Activated CD8-positive, alpha-beta memory T cell treated with anti-CD3 and anti-CD28 coated beads for 24 hours (primary cell): ENCODE results near the gene ZNF775.

Experiments
- DNase-seq: peaks from one replicate; pipeline ENCODE4 v3.0.0-alpha.2; 2020

The ZNF775 gene

GRCh38 chr7:150402671-150403321 lies 23.7 kb downstream of the ZNF775 start:
- no peak for DNase-seq

- no peak for DNase-seq
Observed at GRCh38 chr7:150403376-150404171, 24.4 kb downstream of the ZNF775 start.

DNA sequence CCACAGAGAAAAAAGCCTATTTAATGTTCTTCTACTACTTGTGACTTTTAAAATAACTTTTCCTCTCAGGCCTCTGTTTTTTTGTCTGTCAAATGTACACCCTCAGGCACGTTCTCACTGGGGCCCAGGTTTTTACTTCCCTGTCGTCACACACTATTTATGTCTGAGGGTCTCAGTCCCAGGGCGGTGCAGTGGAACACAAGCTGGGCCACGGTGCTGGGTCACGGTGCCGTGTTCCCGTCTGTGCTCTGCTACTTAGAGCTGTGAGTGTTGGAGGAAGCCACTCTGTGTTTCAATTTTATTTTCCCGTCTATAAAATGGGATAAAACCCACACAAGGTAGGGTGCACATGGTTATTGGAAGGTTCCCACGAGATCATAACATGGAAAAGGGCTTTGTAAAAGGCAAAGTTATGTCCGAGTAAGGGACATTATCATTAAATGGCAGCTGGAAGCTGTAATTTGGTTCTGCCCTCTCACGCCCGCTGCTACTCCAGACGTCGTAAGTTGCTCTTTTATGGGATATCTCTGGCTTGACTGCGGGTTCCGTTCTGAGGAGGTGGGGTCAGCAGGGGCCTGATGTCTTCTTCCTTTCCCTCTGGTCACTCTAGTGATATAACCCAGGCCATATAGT lies 25.2 kb downstream of the ZNF775 start:
- no peak for DNase-seq

- peak; percentile 89 for DNase-seq
Observed at GRCh38 chr7:150404805-150405583, 25.9 kb downstream of the ZNF775 start.

DNA sequence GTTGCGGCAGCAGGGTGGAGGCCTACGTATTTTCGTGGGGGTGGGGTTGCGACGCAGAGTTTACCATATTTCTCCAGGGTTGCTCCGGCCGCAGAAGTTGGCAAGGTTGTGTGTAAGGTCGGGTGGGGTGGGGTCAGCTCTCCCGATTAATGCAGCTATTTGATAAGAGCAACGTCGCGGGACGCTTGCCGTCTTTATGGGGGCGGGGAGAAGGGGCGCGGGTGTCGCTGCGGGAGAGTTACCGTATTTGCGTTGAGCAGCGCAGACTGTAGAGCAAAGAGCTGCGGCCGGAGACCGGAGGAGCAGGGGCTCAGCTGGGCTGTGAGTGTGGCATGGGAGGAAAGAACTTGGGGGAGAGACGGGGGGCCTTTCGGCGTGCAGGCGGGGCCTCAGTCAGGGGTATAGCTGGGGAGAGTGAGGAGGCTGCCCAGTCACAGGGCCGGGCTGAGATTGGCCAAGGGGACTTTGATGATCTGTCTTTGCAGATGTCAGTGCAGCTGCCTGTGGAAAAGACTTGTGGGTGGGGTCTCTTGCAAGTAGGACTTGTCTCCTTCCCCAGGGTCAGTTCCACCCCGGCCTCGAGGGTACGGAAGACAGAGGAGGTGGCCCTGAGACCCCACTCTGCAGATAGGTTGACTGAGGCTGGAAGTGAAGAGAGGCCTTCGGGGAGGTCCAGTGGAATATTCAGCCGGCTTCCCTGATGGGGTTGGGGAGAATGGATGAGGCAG lies 26.6 kb downstream of the ZNF775 start:
- DNase-seq: peak; percentile 68

GRCh38 chr7:150406312-150406566 lies 27.1 kb downstream of the ZNF775 start:
- DNase-seq: no peak

- DNase-seq: peak; percentile 72
Observed at GRCh38 chr7:150406567-150407421, 27.7 kb downstream of the ZNF775 start.

DNA sequence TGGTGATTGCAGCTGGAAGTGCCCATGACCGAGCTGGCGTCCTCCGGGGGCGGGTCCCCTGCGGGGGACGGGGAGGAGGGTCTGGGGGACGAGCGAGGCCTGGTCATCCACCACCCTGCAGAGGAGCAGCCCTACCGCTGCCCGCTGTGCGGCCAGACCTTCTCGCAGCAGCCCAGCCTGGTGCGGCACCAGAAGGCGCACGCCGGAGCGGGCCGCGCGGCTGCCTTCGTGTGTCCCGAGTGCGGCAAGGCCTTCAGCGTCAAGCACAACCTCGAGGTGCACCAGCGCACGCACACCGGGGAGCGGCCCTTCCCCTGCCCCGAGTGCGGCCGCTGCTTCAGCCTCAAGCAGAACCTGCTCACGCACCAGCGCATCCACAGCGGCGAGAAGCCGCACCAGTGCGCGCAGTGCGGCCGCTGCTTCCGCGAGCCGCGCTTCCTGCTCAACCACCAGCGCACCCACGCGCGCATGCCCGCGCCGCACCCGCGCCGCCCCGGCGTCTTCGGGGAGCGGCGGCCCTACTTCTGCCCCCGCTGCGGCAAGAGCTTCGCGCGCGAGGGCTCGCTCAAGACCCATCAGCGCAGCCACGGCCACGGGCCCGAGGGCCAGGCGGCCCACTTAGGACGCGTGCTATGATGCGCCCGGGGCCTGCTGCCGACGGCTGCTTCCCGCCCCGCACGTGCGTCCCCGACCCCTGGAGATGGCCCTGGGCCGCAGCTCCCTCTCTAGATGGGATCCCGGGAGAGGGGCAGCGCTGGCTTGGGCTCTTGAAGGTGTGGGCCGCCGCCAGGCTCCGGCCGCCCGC lies 28.7 kb downstream of the ZNF775 start:
- no peak for DNase-seq

DNA sequence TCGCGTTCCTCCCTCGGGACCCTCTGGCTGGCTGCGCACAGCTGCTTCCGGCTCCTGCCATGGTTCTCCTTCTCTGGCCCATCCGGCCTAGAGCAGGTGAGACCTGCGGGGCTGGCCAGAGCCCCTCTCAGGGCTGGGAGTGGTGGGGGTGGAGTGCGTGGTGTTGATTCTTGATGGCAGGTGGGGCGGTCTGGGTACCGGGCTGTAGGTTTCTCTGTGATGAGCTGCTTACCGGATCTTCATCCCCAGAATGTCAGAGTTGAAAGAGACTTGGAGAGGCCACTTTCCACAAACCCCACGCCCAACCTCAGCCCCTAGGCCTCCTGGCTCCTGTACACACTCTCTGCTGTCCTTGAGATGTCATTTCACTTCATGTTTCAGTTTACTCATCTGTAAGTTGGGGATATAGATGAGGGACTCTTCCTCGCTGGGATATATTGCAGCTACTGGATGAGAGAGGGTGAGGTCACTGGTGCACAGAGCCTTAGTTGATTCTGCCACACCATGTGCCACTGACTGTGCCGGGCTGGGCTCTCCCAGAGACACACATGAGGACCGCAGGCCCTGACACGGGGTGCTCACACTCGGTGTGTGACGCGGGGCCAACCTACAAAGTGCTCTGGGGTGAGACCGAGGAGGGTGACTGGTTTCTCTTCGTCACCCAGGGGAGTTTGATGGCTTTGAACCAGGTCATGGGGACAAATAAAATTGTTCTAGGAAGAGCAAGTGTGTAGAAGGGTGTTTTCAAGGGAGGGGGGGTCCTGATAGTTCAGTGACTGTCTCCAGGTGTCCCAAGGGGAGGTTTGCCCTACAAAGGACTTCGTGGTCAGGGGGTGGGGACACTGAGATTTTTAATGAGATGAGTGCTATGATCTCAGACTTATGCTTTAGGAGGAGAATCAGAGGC lies 29.5 kb downstream of the ZNF775 start:
- DNase-seq: no peak

- no peak for DNase-seq
Observed at GRCh38 chr7:150409300-150410030, 30.3 kb downstream of the ZNF775 start.

DNA sequence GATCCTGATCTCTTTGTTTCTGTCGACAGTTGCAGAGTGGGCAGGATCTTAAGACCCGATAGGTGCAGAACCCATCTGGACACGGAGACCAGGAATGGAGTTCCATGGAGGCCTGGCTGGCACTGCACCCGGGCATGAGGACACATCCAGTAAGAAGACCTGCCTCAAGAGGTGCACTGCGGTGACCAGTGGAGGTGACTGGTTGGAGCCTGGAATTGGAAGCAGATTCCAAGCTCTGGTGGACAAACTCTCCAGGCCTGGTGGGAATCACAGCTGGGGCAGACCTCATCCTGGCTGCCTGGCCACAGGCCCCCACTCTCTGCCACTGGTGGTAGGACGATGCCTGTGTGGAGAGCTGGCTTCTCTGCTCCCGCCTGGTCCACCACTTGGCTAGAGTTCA lies 31.0 kb downstream of the ZNF775 start:
- DNase-seq: no peak

- DNase-seq: no peak
Observed at GRCh38 chr7:150410680-150411346, 31.7 kb downstream of the ZNF775 start.

GRCh38 chr7:150411606-150412005 lies 32.5 kb downstream of the ZNF775 start:
- no peak for DNase-seq

DNA sequence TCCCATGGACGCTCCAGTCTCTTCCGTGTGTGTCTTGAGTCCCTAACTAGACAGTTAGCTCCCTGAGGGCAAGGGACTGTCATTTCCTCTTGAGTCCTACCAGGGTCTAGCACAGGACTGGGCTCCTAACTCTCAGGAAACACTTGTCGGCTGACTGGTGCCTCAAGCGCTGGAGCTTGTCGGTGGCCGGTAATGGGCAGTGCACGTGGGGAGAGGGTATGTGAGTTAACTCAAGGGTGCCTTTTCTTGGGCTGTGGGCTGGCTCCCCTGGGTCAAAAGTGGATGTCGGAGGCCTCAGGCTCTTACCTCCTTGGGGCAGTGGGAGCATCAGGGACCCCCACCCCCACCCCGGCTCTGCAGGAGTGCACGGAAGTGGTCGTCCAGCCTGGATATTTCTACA lies 32.9 kb downstream of the ZNF775 start:
- no peak for DNase-seq

GRCh38 chr7:150412518-150413488 lies 33.7 kb downstream of the ZNF775 start:
- DNase-seq: no peak

GRCh38 chr7:150413640-150414081 lies 34.5 kb downstream of the ZNF775 start:
- no peak for DNase-seq
